Choroid plexus epithelial cell (primary cell): Measurements from ENCODE around the gene RGS12.

Source experiments
- DNase-seq: peaks from one replicate; pipeline ENCODE4 v3.0.0-alpha.2; 2010; ENCODE audit warnings: low read depth
- H3K4me3 ChIP-seq: 2 replicates; pipeline ENCODE4 v1.5.1; 2011; ENCODE audit warnings: low read depth, mild to moderate bottlenecking, control low read depth, low read length, moderate library complexity
- TF ChIP-seq, protein P1 (sequence below): conservative IDR thresholded peaks from 2 replicates; pipeline ENCODE4 v1.5.1; 2011; ENCODE audit warnings: low read depth, mild to moderate bottlenecking, control low read depth, inconsistent platforms, low read length, moderate library complexity

The RGS12 gene

DNA sequence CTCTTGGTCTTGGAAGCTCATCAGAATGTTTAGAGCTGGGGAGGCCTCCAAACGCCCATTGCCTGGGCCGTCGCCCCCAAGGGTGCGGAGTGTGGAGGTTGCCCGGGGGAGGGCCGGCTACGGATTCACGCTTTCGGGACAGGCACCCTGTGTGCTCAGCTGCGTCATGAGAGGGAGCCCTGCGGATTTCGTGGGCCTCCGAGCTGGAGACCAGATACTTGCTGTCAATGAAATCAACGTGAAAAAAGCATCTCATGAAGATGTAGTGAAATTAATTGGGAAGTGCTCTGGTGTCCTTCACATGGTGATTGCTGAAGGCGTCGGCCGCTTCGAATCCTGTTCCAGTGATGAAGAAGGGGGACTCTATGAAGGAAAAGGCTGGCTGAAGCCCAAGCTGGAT lies 23.3 kb downstream of the RGS12 start:
- no peak overlapping the region for H3K4me3 ChIP-seq
- no peak for DNase-seq
- TF ChIP-seq, protein P1, sequence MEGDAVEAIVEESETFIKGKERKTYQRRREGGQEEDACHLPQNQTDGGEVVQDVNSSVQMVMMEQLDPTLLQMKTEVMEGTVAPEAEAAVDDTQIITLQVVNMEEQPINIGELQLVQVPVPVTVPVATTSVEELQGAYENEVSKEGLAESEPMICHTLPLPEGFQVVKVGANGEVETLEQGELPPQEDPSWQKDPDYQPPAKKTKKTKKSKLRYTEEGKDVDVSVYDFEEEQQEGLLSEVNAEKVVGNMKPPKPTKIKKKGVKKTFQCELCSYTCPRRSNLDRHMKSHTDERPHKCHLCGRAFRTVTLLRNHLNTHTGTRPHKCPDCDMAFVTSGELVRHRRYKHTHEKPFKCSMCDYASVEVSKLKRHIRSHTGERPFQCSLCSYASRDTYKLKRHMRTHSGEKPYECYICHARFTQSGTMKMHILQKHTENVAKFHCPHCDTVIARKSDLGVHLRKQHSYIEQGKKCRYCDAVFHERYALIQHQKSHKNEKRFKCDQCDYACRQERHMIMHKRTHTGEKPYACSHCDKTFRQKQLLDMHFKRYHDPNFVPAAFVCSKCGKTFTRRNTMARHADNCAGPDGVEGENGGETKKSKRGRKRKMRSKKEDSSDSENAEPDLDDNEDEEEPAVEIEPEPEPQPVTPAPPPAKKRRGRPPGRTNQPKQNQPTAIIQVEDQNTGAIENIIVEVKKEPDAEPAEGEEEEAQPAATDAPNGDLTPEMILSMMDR: no peak

GRCh38 chr4:3317011-3317655 lies 24.3 kb downstream of the RGS12 start:
- TF ChIP-seq, protein P1: no peak
- H3K4me3 ChIP-seq: no peak overlapping the region
- DNase-seq: no peak

- no peak overlapping the region for H3K4me3 ChIP-seq
- no peak for DNase-seq
These were observed 24.9 kb downstream of the RGS12 start for GRCh38 chr4:3317656-3318211.

DNA sequence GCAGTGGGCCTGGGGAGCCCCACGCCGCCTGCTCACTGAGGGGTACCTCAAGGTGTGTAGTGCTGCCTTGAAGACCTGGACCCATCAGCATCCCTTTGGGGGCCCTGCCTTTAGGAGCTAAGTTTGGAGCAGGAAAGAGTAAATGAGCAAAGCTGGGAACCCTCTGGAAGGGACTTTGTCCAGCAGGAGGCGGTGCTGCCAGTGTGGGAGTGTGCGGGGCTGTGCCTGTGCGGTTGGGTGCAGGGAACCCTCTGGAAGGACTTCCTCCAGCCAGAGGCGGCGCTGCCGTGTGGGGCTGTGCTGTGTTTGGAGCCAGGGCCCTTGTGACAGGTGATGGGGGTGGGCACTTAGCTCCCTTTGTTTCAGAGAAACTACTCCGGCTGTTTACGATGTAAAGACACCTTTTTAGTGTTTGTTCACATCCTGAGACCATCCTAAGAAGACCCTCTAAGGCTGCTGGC lies 25.8 kb downstream of the RGS12 start:
- TF ChIP-seq, protein P1: peak; percentile 21
- no peak overlapping the region for H3K4me3 ChIP-seq
- DNase-seq: no peak

More at GRCh38 chr4:3317656-3318211, 24.9 kb downstream of the RGS12 start:
- TF ChIP-seq, protein P1: no peak

DNA sequence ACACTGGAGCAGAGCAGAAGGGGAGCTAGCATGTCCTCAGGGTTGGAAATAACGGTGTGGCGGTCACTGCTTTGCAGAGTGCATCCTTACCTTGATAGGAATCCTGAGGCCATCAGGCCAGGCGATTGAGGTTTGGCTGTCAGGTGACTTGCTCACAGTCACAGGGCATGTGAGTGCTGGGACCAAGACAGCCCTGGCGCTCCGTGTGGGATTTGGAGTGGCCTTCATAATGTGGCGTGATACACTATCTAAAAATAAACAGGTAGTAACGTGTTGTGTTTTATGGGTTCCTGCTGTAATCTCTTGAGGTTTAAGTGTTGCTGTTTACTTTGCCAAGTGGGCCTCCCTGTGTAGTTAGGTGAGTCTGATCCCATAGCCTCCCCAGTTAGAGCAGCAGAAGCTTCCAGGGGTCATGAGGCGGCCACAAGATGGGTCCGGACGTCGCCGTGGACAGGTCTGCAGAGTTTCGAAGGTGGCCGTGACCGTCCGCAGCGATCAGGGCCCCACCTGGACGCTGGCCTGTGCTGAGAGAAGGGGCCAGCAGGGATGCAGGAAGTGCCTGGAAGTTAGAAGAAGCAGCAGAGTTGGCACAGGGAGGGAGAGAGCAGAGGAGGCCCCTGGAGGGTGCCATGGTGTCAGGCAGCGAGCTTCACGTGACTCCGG lies 27.7 kb downstream of the RGS12 start:
- TF ChIP-seq, protein P1: no peak
- H3K4me3 ChIP-seq: no peak overlapping the region
- DNase-seq: no peak

- no peak for DNase-seq
- TF ChIP-seq, protein P1: no peak
- no peak overlapping the region for H3K4me3 ChIP-seq
These were observed 28.6 kb downstream of the RGS12 start for GRCh38 chr4:3321295-3321889.
